HepG2 (cell line): Measurements from ENCODE around the gene SMAD7. TPM values are rescaled to one million over a fixed set of nuclear protein-coding genes. Genes with fewer than 3 reads are reported as not detected.

Source experiments
- AGO2 ChIP-seq: fragments of 200-400 bp; formaldehyde crosslinking; optimal IDR thresholded peaks from 2 replicates; pipeline ENCODE3; 2017; ENCODE audit warnings: mild to moderate bottlenecking, low read depth, low read length, moderate library complexity
- BCL6 ChIP-seq: IDR thresholded peaks from 2 replicates; pipeline ENCODE4 v1.6.1; 2016; ENCODE audit warnings: missing genetic modification reagents, missing compliant biosample characterization
- GABPA ChIP-seq, 2 experiments: IDR thresholded peaks; 2 replicates each; pipeline ENCODE4 v1.6.1; 2011 to 2016; ENCODE audit warnings: low read depth in 2 of 2, low read length in 1 of 2, missing biosample characterization in 1 of 2, missing genetic modification characterization in 1 of 2
- HBP1 ChIP-seq: IDR thresholded peaks from 2 replicates; pipeline ENCODE4 v1.6.1; 2016; ENCODE audit warnings: low read depth, control low read depth
- HNRNPH1 ChIP-seq: fragments of 200-400 bp; formaldehyde crosslinking; optimal IDR thresholded peaks from 2 replicates; pipeline ENCODE3; 2017; ENCODE audit warnings: mild to moderate bottlenecking, low read depth, low read length
- KLF11 ChIP-seq: IDR thresholded peaks from 2 replicates; pipeline ENCODE4 v1.6.1; 2016; ENCODE audit warnings: missing compliant biosample characterization
- KLF13 ChIP-seq: sonication (generic); formaldehyde crosslinking; IDR thresholded peaks from 2 replicates; pipeline ENCODE4 v1.4.0; 2020; ENCODE audit warnings: mild to moderate bottlenecking, missing genetic modification reagents
- TAF1 ChIP-seq: sonication (generic); formaldehyde crosslinking; IDR thresholded peaks from 2 replicates; pipeline ENCODE4 v1.4.0; 2020; ENCODE audit warnings: missing genetic modification reagents
- ZBTB2 ChIP-seq: sonication (generic); formaldehyde crosslinking; IDR thresholded peaks from 2 replicates; pipeline ENCODE4 v1.8.0; 2022; ENCODE audit warnings: low read depth, missing genetic modification reagents
- ZFX ChIP-seq: sonication (generic); formaldehyde crosslinking; IDR thresholded peaks from 2 replicates; pipeline ENCODE4 v1.4.0; 2020; ENCODE audit warnings: mild to moderate bottlenecking, low read depth, missing genetic modification reagents, moderate library complexity
- ZNF205 ChIP-seq: IDR thresholded peaks from 2 replicates; pipeline ENCODE4 v1.6.1; 2018; ENCODE audit warnings: missing biosample characterization, missing genetic modification reagents
- ZNF263 ChIP-seq: sonication (generic); formaldehyde crosslinking; IDR thresholded peaks from 2 replicates; pipeline ENCODE4 v1.4.0; 2020; ENCODE audit warnings: missing genetic modification reagents
- ZNF557 ChIP-seq: sonication (generic); formaldehyde crosslinking; IDR thresholded peaks from 2 replicates; pipeline ENCODE4 v1.4.0; 2020; ENCODE audit warnings: missing genetic modification reagents
- ZNF558 ChIP-seq: sonication (generic); formaldehyde crosslinking; IDR thresholded peaks from 2 replicates; pipeline ENCODE4 v1.9.0; 2022; ENCODE audit warnings: mild to moderate bottlenecking, missing genetic modification reagents, borderline replicate concordance
- ZNF598 ChIP-seq: sonication (generic); formaldehyde crosslinking; IDR thresholded peaks from 2 replicates; pipeline ENCODE4 v1.5.1; 2020; ENCODE audit warnings: mild to moderate bottlenecking, missing genetic modification reagents, borderline replicate concordance
- ZNF704 ChIP-seq: sonication (generic); formaldehyde crosslinking; IDR thresholded peaks from 2 replicates; pipeline ENCODE4 v1.8.1; 2023; ENCODE audit warnings: mild to moderate bottlenecking, inconsistent platforms, moderate library complexity, missing genetic modification reagents, borderline replicate concordance
- ZNF746 ChIP-seq: sonication (generic); formaldehyde crosslinking; IDR thresholded peaks from 2 replicates; pipeline ENCODE4 v1.8.0; 2022; ENCODE audit warnings: mild to moderate bottlenecking, missing genetic modification reagents
- polyA plus RNA-seq, 8 experiments: library from polyadenylated mRNA; depleted of rRNA in 3 of 8; stranded (reverse) in 7 of 8; unstranded in 1 of 8; fragments of >200 nt; fragmentation: Illumina TruSeq in 4 of 8; extraction: Trizol in 4 of 8; gene quantifications; 2 replicates each; pipeline versions ENCODE4 v1.2.1 to v1.2.3, GENCODE V29; 2011 to 2016; ENCODE audit warnings: low read depth in 4 of 8, missing spikeins in 1 of 8, mixed read lengths in 1 of 8; ENCODE audit not compliant: insufficient read depth in 1 of 8
- total RNA-seq, 5 experiments: library from RNA; depleted of rRNA; stranded (reverse); fragments of >200 nt; fragmentation: Illumina TruSeq; extraction: Trizol; gene quantifications; 2 replicates each; pipeline ENCODE4 v1.2.3, GENCODE V29; 2016; ENCODE audit warnings: low read depth in 1 of 5
- TF ChIP-seq, protein P1 (sequence below): IDR thresholded peaks from 2 replicates; pipeline ENCODE4 v1.6.1; 2016; ENCODE audit warnings: mild to moderate bottlenecking
- TF ChIP-seq, protein P2 (sequence below): sonication (generic); formaldehyde crosslinking; IDR thresholded peaks from 2 replicates; pipeline ENCODE4 v1.4.0; 2020; ENCODE audit warnings: mild to moderate bottlenecking, missing genetic modification reagents

Gene SMAD7
- total and polyA plus RNA-seq, 2 of the 13 experiments (the other 11 are each of a cell fraction or from before 2014, with no cell fraction given), result 17.4 to 24.7 TPM

DNA sequence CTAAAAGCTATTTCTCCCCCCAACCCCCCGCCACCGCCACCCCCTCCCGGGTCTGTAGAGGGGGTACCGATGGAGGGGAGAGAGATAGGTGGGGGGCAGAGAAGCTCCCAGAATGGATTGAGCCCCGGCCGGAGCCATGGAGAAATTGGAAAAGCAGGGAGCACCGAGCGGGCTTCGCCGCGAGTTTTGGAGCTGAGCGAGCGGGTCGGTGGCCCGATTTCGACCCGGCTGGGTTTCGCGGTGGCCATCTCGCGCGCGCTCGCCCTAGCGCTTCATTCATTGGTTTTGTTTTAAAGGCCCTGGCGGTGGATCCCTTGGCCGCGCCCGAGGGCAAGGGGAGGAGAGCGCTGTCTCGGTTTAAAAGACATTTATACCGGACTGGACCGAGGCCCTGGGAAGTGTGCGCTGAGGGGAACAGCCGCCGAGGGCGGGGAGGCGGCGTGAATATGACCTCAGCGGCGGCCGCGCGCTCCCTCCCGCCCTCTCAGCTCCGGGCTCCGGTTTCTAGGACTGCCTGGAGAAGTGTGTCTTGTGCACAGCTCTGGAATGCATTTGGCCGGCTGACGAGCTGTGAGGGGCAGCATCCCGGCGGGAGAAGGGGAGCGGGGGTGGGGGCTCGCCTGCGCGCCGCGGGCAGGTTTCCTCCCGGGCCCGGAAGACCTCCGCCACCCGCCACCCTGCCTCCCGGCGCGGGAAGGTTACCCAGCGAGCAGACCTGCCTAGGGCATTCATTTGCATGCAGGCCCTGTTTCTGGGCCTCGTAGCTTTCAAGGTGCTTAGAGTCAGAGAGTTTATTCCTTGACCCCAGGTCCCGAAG lies 1.7 kb upstream of the SMAD7 start (continued):
- peak; percentile 62 for TF ChIP-seq ZBTB2 (CRISPR knock-in tag)
- TF ChIP-seq HNRNPH1, result no peak
- peak; percentile 62 for TF ChIP-seq AGO2
- peak; percentile 21; the same call in 1 of the 2 replicates for TF ChIP-seq ZNF746 (CRISPR knock-in tag)
- TF ChIP-seq ZNF598 (CRISPR knock-in tag), result 0 out of 2 replicates have a peak, but pooled peaks have one; percentile 59
- no peak for TF ChIP-seq KLF13 (CRISPR knock-in tag)
- TF ChIP-seq HBP1 (CRISPR knock-in tag), result peak; percentile 34; the same call in 1 of the 2 replicates
- TF ChIP-seq GABPA (IDR thresholded peaks at IDR 0.05; ENCODE audit: low read depth, low read length), result no peak
- no peak; the same call in 1 of the 2 replicates for TF ChIP-seq GABPA (CRISPR knock-in tag; IDR thresholded peaks at IDR 0.05; ENCODE audit: low read depth)
- no peak for TF ChIP-seq ZNF558 (CRISPR knock-in tag)
- TF ChIP-seq KLF11, result no peak
- TF ChIP-seq ZNF263 (CRISPR knock-in tag), result peak; percentile 74
- TF ChIP-seq TAF1 (CRISPR knock-in tag), result peak; percentile 52
- TF ChIP-seq, protein P1, sequence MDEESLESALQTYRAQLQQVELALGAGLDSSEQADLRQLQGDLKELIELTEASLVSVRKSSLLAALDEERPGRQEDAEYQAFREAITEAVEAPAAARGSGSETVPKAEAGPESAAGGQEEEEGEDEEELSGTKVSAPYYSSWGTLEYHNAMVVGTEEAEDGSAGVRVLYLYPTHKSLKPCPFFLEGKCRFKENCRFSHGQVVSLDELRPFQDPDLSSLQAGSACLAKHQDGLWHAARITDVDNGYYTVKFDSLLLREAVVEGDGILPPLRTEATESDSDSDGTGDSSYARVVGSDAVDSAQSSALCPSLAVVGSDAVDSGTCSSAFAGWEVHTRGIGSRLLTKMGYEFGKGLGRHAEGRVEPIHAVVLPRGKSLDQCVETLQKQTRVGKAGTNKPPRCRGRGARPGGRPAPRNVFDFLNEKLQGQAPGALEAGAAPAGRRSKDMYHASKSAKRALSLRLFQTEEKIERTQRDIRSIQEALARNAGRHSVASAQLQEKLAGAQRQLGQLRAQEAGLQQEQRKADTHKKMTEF (CRISPR knock-in tag), result peak; percentile 49; the same call in 1 of the 2 replicates
- TF ChIP-seq ZNF704, result 0 out of 2 replicates have a peak, but pooled peaks have one; percentile 64
- TF ChIP-seq ZNF205 (CRISPR knock-in tag), result no peak
- peak; percentile 33; the same call in 1 of the 2 replicates for TF ChIP-seq BCL6 (CRISPR knock-in tag)
- peak; percentile 60; the same call in 1 of the 2 replicates for TF ChIP-seq ZFX (CRISPR knock-in tag)
- TF ChIP-seq, protein P2, sequence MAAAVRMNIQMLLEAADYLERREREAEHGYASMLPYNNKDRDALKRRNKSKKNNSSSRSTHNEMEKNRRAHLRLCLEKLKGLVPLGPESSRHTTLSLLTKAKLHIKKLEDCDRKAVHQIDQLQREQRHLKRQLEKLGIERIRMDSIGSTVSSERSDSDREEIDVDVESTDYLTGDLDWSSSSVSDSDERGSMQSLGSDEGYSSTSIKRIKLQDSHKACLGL (CRISPR knock-in tag), result peak; percentile 53; the same call in 1 of the 2 replicates
- TF ChIP-seq ZNF557 (CRISPR knock-in tag), result 0 out of 2 replicates have a peak, but pooled peaks have one; percentile 23
